H1 (cell line): ENCODE data around the gene ZHX3. TPM values are rescaled to one million over a fixed set of nuclear protein-coding genes. Genes with fewer than 3 reads are reported as not detected.

Experiments
- EGR1 ChIP-seq: IDR thresholded peaks from 2 replicates; pipeline ENCODE4 v1.6.1; 2011; ENCODE audit warnings: low read depth, low read length, borderline replicate concordance
- EP300 ChIP-seq, 2 experiments: IDR thresholded peaks; 1 replicate in 1 of 2; 2 replicates in 1 of 2; pipeline ENCODE4 v1.6.1; 2011 to 2012; ENCODE audit warnings: low read depth in 2 of 2, low read length in 2 of 2, mild to moderate bottlenecking in 2 of 2, borderline replicate concordance in 1 of 2, inconsistent platforms in 1 of 2, moderate library complexity in 1 of 2
- EZH2 ChIP-seq: fragments of 200-600 bp; sonication (generic); IDR thresholded peaks from 2 replicates; pipeline ENCODE4 v1.7.1; 2012; ENCODE audit warnings: low read depth, mild to moderate bottlenecking, moderate library complexity, low read length, inconsistent platforms; ENCODE audit not compliant: severe bottlenecking
- GABPA ChIP-seq: IDR thresholded peaks from 2 replicates; pipeline ENCODE4 v1.6.1; 2011; ENCODE audit warnings: mild to moderate bottlenecking, low read length, moderate library complexity, borderline replicate concordance; ENCODE audit not compliant: insufficient read depth
- JUN ChIP-seq: IDR thresholded peaks from 2 replicates; pipeline ENCODE4 v1.6.1; 2011; ENCODE audit warnings: low read depth, mild to moderate bottlenecking, improper control_type of control experiment, low read length
- KDM1A ChIP-seq: fragments of 200-600, 300-600 bp; sonication (generic); IDR thresholded peaks from 2 replicates; pipeline ENCODE4 v1.7.1; 2016; ENCODE audit warnings: mild to moderate bottlenecking, low read length, borderline replicate concordance
- NRF1 ChIP-seq: IDR thresholded peaks from 2 replicates; pipeline ENCODE4 v1.6.1; 2011; ENCODE audit warnings: mild to moderate bottlenecking, low read depth, low read length, improper control_type of control experiment
- POLR2AphosphoS5 ChIP-seq: IDR thresholded peaks from 2 replicates; pipeline ENCODE4 v1.6.1; 2011; ENCODE audit warnings: low read depth, low read length
- TAF7 ChIP-seq: optimal IDR thresholded peaks from 2 replicates; pipeline ENCODE3; 2011; ENCODE audit warnings: low read depth, mild to moderate bottlenecking, inconsistent platforms, low read length, moderate library complexity, borderline replicate concordance
- polyA plus RNA-seq, 7 experiments: library from polyadenylated mRNA; depleted of rRNA in 3 of 7; stranded (reverse) in 5 of 7; unstranded in 2 of 7; fragments of >200 nt in 5 of 7; fragments of 200-250 nt in 2 of 7; gene quantifications; 1 replicate in 5 of 7; 2 replicates in 1 of 7; 4 replicates in 1 of 7; pipeline versions ENCODE4 v1.2.1 to v1.2.3, GENCODE V29; 2011 to 2013; ENCODE audit warnings: missing spikeins in 2 of 7, mixed read lengths in 2 of 7
- total RNA-seq: library from RNA; stranded (reverse); fragmentation: NEBNext Ultra II Directional; extraction: Animal tissue kit (Norgen Biotek cat#: 25700); gene quantifications from 2 replicates; pipeline ENCODE4 v1.2.1, GENCODE V29; 2021

ZHX3 gene
- total and polyA plus RNA-seq, 2 of the 8 experiments (the other 6 are each of a cell fraction or from before 2014, with no cell fraction given), result 1.00 to 7.8 TPM

- TF ChIP-seq TAF7 (peak; percentile 25), KDM1A (no peak), JUN (no peak), EZH2 (no peak), POLR2AphosphoS5 (peak; percentile 88), EGR1 (no peak), NRF1 (peak; percentile 42; the same call in 1 of the 2 replicates), EP300 (IDR thresholded peaks at IDR 0.05; ENCODE audit: borderline replicate concordance in 1 of 2, low read depth in 2 of 2, low read length in 2 of 2) (no peak), GABPA (no peak)
Measured at GRCh38 chr20:41136680-41137613, 180.6 kb downstream of the ZHX3 start, which contains the start of gene PLCG1 (continued).
